ENCODE data around the gene ZNF618. TPM values are rescaled to one million over a fixed set of nuclear protein-coding genes. Genes with fewer than 3 reads are reported as not detected.
A peak's percentile ranks its signal among the peaks of the same experiment; 100 is the strongest.

ZNF618 gene
- total RNA-seq, 1 experiment from 2014 or later = 4.3 TPM

- no peak for DNase-seq (ENCODE audit: low read depth)
These were observed 81.2 kb downstream of the ZNF618 start for GRCh38 chr9:113957351-113957750.

- DNase-seq (ENCODE audit: low read depth) = peak; percentile 81
These were observed 81.8 kb downstream of the ZNF618 start for GRCh38 chr9:113957821-113958341.

GRCh38 chr9:113958556-113958955 is 82.4 kb downstream of the ZNF618 start:
- no peak for DNase-seq (ENCODE audit: low read depth)

GRCh38 chr9:113960768-113961167 is 84.7 kb downstream of the ZNF618 start:
- no peak for DNase-seq (ENCODE audit: low read depth)

GRCh38 chr9:113962396-113962795 is 86.3 kb downstream of the ZNF618 start:
- no peak for DNase-seq (ENCODE audit: low read depth)

GRCh38 chr9:113963017-113963620 is 87.0 kb downstream of the ZNF618 start:
- peak; percentile 37 for DNase-seq (ENCODE audit: low read depth)

GRCh38 chr9:113963696-113964494 is 87.8 kb downstream of the ZNF618 start:
- no peak for DNase-seq (ENCODE audit: low read depth)

- DNase-seq (ENCODE audit: low read depth) = no peak
These were observed 88.5 kb downstream of the ZNF618 start for GRCh38 chr9:113964495-113965170.

- no peak for DNase-seq (ENCODE audit: low read depth)
These were observed 90.3 kb downstream of the ZNF618 start for GRCh38 chr9:113966394-113966793.

GRCh38 chr9:113967380-113967779 is 91.3 kb downstream of the ZNF618 start:
- no peak for DNase-seq (ENCODE audit: low read depth)

- DNase-seq (ENCODE audit: low read depth) = no peak
These were observed 93.2 kb downstream of the ZNF618 start for GRCh38 chr9:113969343-113969742.

GRCh38 chr9:113973226-113973625 is 97.1 kb downstream of the ZNF618 start:
- DNase-seq (ENCODE audit: low read depth) = no peak

GRCh38 chr9:113973963-113974413 is 97.9 kb downstream of the ZNF618 start:
- DNase-seq (ENCODE audit: low read depth) = no peak

GRCh38 chr9:113976915-113977314 is 100.8 kb downstream of the ZNF618 start:
- no peak for DNase-seq (ENCODE audit: low read depth)

GRCh38 chr9:113978725-113979342 is 102.7 kb downstream of the ZNF618 start:
- no peak for DNase-seq (ENCODE audit: low read depth)

- no peak for DNase-seq (ENCODE audit: low read depth)
These were observed 103.4 kb downstream of the ZNF618 start for GRCh38 chr9:113979343-113980127.

- DNase-seq (ENCODE audit: low read depth) = no peak
These were observed 108.7 kb downstream of the ZNF618 start for GRCh38 chr9:113984639-113985380.

GRCh38 chr9:113985968-113986585 is 110.0 kb downstream of the ZNF618 start:
- peak; percentile 38 for DNase-seq (ENCODE audit: low read depth)

- DNase-seq (ENCODE audit: low read depth) = no peak
These were observed 110.8 kb downstream of the ZNF618 start for GRCh38 chr9:113986931-113987330.

GRCh38 chr9:113987526-113987925 is 111.4 kb downstream of the ZNF618 start:
- DNase-seq (ENCODE audit: low read depth) = no peak

Data from HT1080 (cell line).